ENCODE measurements around the gene LGALS4. TPM values are rescaled to one million over a fixed set of nuclear protein-coding genes. Genes with fewer than 3 reads are reported as not detected.
"Not testable (repeated sequence)": the region's sequence is repeated elsewhere in the genome, so short reads cannot be mapped to it uniquely, and the experiment has no call there.

The LGALS4 gene
- total RNA-seq, 2 donors from 2014 or later = 1.7 to 2.4 TPM

GRCh38 chr19:38792250-38793111 lies 20.3 kb downstream of the LGALS4 start:
- Mint-ChIP-seq H3K27me3 (no peaks in the 10 kb centered on the region), H3K27ac (no peak overlapping the region), H3K4me3 (peak overlapping the region; percentile 59), H3K36me3 (ENCODE audit: low read depth) (no peaks in the 10 kb centered on the region), H3K4me1 (peaks cover 2% of the 10 kb centered on the region)
- ATAC-seq = peak; percentile 30
- DNase-seq = peak in 1 of 3 donors; percentile 11
- H3K9me3 ChIP-seq (ENCODE audit: control insufficient read depth, low read length, poor library complexity, severe bottlenecking) = no peaks in the 10 kb centered on the region

- ATAC-seq = peak; percentile 94
- not testable (repeated sequence) for H3K36me3 Mint-ChIP-seq (ENCODE audit: low read depth); DNase-seq; H3K4me3 Mint-ChIP-seq; H3K27me3 Mint-ChIP-seq; H3K4me1 Mint-ChIP-seq; H3K9me3 ChIP-seq (ENCODE audit: control insufficient read depth, low read length, poor library complexity, severe bottlenecking); H3K27ac Mint-ChIP-seq
Measured at GRCh38 chr19:38791451-38792064, 21.2 kb downstream of the LGALS4 start.

GRCh38 chr19:38790507-38791403 lies 22.0 kb downstream of the LGALS4 start:
- not testable (repeated sequence) for DNase-seq; H3K4me3 Mint-ChIP-seq; H3K4me1 Mint-ChIP-seq; H3K9me3 ChIP-seq (ENCODE audit: control insufficient read depth, low read length, poor library complexity, severe bottlenecking); ATAC-seq; H3K36me3 Mint-ChIP-seq (ENCODE audit: low read depth); H3K27me3 Mint-ChIP-seq; H3K27ac Mint-ChIP-seq

DNA sequence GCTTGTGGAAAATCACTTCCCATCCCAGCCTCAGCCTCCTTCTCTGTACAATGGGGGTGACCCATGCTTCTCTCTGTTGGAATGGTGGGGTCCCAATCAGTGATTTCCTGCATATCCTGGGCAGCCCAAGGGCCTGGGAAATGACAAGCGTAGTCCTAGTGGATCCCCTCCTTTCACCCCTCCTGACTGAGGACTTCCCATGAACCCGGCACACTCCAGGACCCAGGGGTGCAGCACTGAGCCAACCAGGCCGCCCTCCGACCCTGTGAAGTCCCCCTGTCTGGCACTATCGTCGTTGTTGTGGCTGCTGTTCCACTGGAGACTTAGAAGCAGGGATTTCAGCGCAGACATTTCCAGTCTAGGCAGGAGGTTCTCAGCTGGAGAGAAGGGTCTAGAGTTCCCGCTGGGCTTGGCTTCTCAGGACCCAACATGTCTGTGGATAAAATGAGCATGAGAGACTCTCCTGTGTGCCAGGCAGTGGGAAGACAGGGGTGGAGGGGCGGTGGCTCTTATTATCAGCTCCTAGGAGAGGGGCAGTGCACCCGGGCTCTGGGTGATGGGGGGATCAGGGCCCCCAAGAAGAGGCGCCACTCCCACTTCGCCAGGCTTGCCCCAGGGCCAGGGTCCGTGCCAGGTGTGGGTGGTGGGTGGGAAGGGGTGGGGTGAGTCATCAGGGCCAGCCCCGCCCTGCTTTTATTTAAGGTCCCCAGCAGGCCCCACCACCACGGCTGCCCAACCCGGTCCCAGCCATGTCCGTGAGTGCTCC lies 24.1 kb downstream of the LGALS4 start, which contains the start of gene LGALS7B:
TSS of gene LGALS7B (plus strand) at position 723 of the 766 bp plus-strand sequence. CDS start at position 750, 27 bp downstream.
- DNase-seq = no peak
- H3K4me3 Mint-ChIP-seq = no peak within 1 kb of the TSS
- H3K4me1 Mint-ChIP-seq = peaks cover 2% of the 10 kb centered on the region
- ATAC-seq = no peak
- no peaks in the 10 kb centered on the region for H3K27me3 Mint-ChIP-seq
- no peak within 1 kb of the TSS for H3K27ac Mint-ChIP-seq
- H3K36me3 Mint-ChIP-seq (ENCODE audit: low read depth) = no peaks in the 10 kb centered on the region
- H3K9me3 ChIP-seq (ENCODE audit: control insufficient read depth, low read length, poor library complexity, severe bottlenecking) = no peaks in the 10 kb centered on the region

- Mint-ChIP-seq H3K4me3 (no peak overlapping the region), H3K27me3 (no peaks in the 10 kb centered on the region), H3K36me3 (ENCODE audit: low read depth) (no peaks in the 10 kb centered on the region), H3K27ac (no peak overlapping the region), H3K4me1 (no peaks in the 10 kb centered on the region)
- DNase-seq = no peak
- ATAC-seq = no peak
- H3K9me3 ChIP-seq (ENCODE audit: control insufficient read depth, low read length, poor library complexity, severe bottlenecking) = no peaks in the 10 kb centered on the region
Measured at GRCh38 chr19:38786572-38787265, 26.0 kb downstream of the LGALS4 start.

DNA sequence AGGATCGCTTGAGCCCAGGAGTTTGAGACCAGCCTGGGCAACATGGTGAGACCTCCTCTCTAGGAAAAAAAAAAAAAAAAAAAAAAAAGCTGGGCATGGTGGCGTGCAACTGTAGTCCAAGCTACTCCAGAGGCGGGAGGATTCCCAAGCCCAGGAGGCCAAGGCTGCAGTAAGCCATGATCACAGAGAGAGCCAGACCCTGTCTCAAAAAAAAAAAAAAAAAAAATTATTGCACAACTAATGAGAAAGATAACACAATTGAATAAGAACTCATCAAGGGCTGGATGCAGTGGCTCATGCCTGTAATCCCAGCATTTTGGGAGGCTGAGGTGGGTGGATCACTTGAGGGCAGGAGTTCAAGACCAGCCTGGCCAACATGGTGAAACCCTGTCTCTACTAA lies 26.7 kb downstream of the LGALS4 start:
- H3K36me3 Mint-ChIP-seq (ENCODE audit: low read depth); H3K27me3 Mint-ChIP-seq; ATAC-seq; H3K4me1 Mint-ChIP-seq; H3K4me3 Mint-ChIP-seq; H3K27ac Mint-ChIP-seq; DNase-seq; H3K9me3 ChIP-seq (ENCODE audit: control insufficient read depth, low read length, poor library complexity, severe bottlenecking): not testable (repeated sequence)

DNA sequence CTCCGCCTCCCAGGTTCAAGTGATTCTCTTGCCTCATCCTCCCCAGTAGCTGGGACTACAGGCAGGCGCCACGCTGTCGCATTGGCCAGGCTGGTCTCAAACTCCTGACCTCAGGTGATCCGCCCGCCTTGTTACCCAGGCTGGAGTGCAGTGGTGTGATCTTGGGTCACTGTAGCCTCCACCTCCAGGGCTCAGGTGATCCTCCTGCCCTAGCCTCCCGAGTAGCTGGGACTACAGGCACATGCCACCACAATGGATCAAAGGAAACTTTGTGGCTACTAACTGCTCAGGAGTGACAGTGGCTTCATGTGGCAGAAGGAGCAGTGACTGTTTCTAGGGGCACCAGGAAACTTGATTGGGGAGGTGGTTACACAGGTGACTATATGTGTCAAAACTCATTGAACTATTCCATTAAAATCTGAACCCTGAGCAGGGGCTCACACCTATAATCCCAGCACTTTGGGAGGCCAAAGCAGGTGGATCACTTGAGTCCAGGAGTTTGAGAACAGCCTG lies 27.5 kb downstream of the LGALS4 start:
- no peak overlapping the region for H3K27ac Mint-ChIP-seq

DNA sequence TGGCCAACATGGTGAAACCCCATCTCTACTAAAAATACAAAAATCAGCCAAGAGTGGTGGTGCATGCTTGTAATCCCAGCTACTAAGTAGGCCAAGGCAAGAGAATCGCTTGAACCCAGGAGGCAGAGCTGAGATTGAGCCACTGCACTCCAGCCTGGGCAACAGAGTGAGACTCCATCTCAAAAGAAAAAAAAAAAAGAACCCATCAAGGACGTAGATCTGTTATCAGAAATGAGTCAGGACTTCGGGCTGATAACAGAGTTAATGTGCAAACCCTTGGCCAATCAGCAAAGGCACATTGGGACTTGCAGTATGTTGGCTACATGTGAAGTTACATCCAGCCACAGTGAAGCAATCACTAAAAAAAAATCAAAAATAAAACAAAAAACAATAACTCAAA lies 28.5 kb downstream of the LGALS4 start:
- Mint-ChIP-seq H3K4me3 (no peak overlapping the region), H3K36me3 (ENCODE audit: low read depth) (no peaks in the 10 kb centered on the region), H3K27ac (no peak overlapping the region), H3K27me3 (no peaks in the 10 kb centered on the region), H3K4me1 (no peaks in the 10 kb centered on the region)
- ATAC-seq (no peak), DNase-seq (no peak)
- no peaks in the 10 kb centered on the region for H3K9me3 ChIP-seq (ENCODE audit: control insufficient read depth, low read length, poor library complexity, severe bottlenecking)

More for the DNA sequence above, 27.5 kb downstream of the LGALS4 start:
- Mint-ChIP-seq H3K36me3 (ENCODE audit: low read depth) (no peaks in the 10 kb centered on the region), H3K4me1 (no peaks in the 10 kb centered on the region), H3K27me3 (no peaks in the 10 kb centered on the region), H3K4me3 (no peak overlapping the region)
- ATAC-seq (no peak), DNase-seq (no peak)
- no peaks in the 10 kb centered on the region for H3K9me3 ChIP-seq (ENCODE audit: control insufficient read depth, low read length, poor library complexity, severe bottlenecking)

- H3K36me3 Mint-ChIP-seq (ENCODE audit: low read depth); DNase-seq; H3K27ac Mint-ChIP-seq: not testable (repeated sequence)
Measured at GRCh38 chr19:38782212-38782611, 30.5 kb downstream of the LGALS4 start.

DNA sequence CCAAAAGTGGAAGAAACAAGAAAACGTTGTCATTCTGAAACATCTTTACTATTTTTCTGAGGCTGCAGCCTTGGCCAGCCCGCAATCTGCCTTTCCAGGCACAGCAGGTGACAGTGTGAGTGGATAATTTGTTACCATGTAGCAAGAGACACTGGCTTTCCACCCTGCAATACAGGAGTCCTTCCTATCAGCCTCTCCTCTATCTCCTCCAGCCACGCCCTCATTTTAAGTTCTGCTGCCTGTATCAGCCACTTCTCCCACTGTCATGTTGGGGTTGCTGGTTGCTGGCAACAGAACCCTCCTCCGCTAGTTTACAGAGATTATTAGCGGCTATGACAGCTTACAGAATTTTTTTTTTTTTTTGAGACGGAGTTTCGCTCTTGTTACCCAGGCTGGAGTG lies 31.7 kb downstream of the LGALS4 start:
- Mint-ChIP-seq H3K27me3 (peaks cover 5% of the 10 kb centered on the region), H3K4me1 (no peaks in the 10 kb centered on the region), H3K36me3 (ENCODE audit: low read depth) (no peaks in the 10 kb centered on the region), H3K27ac (no peak overlapping the region), H3K4me3 (no peak overlapping the region)
- no peaks in the 10 kb centered on the region for H3K9me3 ChIP-seq (ENCODE audit: control insufficient read depth, low read length, poor library complexity, severe bottlenecking)
- DNase-seq (no peak), ATAC-seq (no peak)

More at GRCh38 chr19:38782212-38782611, 30.5 kb downstream of the LGALS4 start:
- not testable (repeated sequence) for ATAC-seq; H3K27me3 Mint-ChIP-seq; H3K4me1 Mint-ChIP-seq; H3K4me3 Mint-ChIP-seq; H3K9me3 ChIP-seq (ENCODE audit: control insufficient read depth, low read length, poor library complexity, severe bottlenecking)

DNA sequence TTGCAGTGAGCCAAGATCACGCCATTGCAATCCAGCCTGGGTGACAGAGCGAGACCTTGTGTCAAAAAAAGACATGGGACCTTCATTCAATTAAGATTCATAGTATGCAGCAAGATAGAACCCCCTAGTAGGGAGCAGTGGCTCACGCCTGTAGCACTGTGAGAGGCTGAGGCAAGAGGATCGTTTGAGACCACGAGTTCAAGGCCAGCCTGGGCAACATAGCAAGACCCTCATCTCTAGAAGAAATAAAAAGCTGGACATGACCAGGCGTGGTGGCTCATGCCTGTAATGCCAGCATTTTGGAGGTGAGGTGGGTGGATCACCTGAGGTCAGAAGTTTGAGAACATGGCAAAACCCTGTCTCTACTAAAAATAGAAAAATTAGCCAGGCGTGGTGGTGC lies 32.3 kb downstream of the LGALS4 start:
- no peak for DNase-seq
- no peaks in the 10 kb centered on the region for H3K9me3 ChIP-seq (ENCODE audit: control insufficient read depth, low read length, poor library complexity, severe bottlenecking)
- Mint-ChIP-seq H3K4me3 (no peak overlapping the region), H3K4me1 (no peaks in the 10 kb centered on the region), H3K36me3 (ENCODE audit: low read depth) (no peaks in the 10 kb centered on the region), H3K27ac (no peak overlapping the region), H3K27me3 (peaks cover 5% of the 10 kb centered on the region)
- ATAC-seq = no peak

DNA sequence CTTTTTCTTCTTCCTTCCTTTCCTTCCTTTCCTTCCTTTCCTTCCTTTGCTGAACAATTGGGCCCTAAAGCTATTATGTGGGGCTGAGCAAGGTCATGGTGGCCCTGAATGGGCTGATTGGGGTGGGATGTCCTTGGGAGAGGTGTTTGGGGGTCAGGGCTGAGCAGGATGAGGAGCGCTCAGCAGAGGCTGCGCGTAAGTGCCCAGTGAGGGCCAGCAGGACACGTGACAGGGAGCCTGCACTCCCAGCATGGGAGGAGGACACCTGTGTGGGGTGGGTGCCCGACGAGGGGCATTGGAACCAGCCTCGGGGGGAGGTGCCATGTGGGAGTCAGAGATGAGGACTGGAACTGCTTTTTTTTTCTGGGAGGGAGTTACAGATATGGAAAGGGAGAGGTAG lies 34.0 kb downstream of the LGALS4 start:
- Mint-ChIP-seq H3K4me1 (no peaks in the 10 kb centered on the region), H3K27ac (no peak overlapping the region), H3K36me3 (ENCODE audit: low read depth) (no peaks in the 10 kb centered on the region), H3K27me3 (peaks cover 5% of the 10 kb centered on the region), H3K4me3 (no peak overlapping the region)
- DNase-seq = no peak
- ATAC-seq = no peak
- H3K9me3 ChIP-seq (ENCODE audit: control insufficient read depth, low read length, poor library complexity, severe bottlenecking) = no peaks in the 10 kb centered on the region

Measured in T-helper 17 cell (primary cell).